ENCODE data around the gene PIGH.

- TF ChIP-seq POLR2A (IDR thresholded peaks at IDR 0.05; ENCODE audit: extremely low read depth, insufficient read length): no peak
- TF ChIP-seq CTCF (IDR thresholded peaks at IDR 0.05; ENCODE audit: low read depth, low read length): no peak
- TF ChIP-seq MAX (IDR thresholded peaks at IDR 0.05; ENCODE audit: low read depth, low read length): no peak
- no peak for TF ChIP-seq MYC (IDR thresholded peaks at IDR 0.05; ENCODE audit: low read depth, low read length)
Measured at GRCh38 chr14:67638642-67639041, 38.6 kb upstream of the PIGH start.
